GM19397 (cell line): ENCODE results near the gene PEX1.
"Not testable (repeated sequence)": the region's sequence is repeated elsewhere in the genome, so short reads cannot be mapped to it uniquely, and the experiment has no call there.

Experiments
- ATAC-seq: cut with Tn5 transposase; IDR thresholded peaks from one replicate; pipeline ENCODE4 v1.9.1; 2021; ENCODE audit warnings: mild to moderate bottlenecking, moderate library complexity; ENCODE audit not compliant: unreplicated experiment

PEX1 gene

DNA sequence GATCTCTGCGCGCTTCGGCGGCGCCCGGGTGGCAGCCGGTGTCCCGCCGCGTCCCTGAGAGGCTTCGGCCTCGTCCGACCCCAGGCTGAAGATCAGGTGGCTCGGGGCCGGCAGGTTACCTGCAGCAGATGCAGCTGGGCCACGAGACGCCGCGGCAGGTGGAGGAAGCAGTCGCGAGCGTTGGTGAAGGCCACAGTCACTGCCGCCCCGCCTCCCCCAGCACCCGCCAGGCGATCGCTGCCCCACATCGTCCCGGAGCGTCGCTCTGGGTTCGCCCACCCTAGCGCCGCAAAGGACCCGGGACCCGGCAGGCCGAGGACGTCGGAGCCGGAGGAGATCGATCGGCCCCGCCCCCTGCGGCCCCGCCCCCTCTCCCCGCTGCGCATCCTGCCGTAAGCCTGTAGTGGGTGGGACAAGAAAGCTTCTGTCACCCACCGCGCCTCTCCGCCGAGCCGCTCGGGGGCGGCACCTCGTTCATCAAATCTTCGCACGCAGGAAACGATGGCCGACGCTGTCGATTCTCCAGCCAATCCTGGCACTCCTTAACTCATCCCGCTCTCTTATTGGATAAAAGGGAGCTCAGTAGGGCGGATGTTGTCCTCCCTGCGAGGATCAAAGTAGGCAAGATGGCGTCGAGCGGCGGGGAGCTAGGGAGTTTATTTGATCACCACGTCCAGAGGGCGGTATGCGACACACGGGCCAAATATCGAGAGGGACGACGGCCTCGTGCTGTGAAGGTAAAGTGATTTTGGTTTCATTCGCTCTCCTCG lies at the start of gene PEX1, which contains the start of gene RBM48:
Gene PEX1, minus strand, starts transcription at position 333 of the 770 bp plus-strand sequence. Its CDS starts 85 bp downstream, at position 248.
Gene RBM48, plus strand, starts transcription at position 608 of the 770 bp plus-strand sequence. Its CDS starts 19 bp downstream, at position 627.
- ATAC-seq, result peak; percentile 98

DNA sequence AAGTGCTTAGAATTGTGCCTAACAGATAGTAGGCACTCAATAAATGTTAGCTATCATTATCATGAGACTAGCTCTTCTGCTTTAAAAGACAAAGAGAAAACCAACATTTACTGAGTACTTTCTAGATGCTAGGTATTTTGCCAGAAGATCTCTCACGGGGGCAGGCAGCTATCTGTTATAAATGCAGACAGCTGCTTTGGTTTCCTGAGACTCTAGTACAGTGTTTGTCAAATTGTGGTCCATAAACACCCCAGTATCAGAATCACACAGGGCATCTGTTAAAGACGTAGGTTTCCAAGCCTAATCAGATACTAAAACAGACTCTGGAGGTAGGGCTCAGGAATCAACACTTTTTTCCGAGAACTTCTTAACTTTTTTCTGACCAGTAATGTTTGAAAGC lies 48.0 kb upstream of the PEX1 start:
- ATAC-seq, result no peak

DNA sequence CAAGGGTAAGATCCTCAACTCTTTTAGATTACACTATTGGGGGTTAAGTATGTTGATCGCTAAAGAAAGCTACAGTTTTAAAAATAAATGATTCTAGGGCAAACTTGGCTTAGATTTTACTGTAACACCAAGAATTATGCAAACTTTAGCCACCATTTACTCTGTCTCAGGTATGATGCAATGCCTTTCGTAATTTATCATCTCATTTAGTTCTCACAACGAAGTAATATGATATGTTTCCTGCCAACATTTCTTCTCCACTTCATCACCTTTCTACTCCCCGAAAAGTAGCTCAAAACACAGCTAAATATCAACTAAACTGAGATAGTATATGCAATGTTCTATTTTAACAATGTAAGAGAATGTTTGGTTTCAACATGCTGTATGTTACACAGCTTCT lies 40.8 kb upstream of the PEX1 start:
- no peak for ATAC-seq

DNA sequence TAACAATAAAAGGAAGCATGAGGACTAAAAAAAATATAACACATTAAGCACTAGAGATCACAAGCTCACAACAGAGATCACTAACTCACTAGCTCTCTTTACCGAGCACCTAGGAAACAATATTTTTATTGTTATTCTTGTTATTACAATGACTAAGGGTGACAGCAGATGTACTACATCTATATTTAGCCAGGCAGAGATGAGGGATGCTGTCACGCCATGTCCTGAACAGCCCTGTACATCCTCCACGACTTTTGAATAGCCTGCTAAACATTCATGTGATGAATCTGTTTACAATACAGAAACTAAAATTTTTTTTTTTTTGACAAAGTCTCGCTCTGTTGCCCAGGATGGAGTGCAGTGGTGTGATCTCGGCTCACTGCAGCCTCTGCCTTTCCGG lies 39.1 kb upstream of the PEX1 start:
- ATAC-seq, result no peak

DNA sequence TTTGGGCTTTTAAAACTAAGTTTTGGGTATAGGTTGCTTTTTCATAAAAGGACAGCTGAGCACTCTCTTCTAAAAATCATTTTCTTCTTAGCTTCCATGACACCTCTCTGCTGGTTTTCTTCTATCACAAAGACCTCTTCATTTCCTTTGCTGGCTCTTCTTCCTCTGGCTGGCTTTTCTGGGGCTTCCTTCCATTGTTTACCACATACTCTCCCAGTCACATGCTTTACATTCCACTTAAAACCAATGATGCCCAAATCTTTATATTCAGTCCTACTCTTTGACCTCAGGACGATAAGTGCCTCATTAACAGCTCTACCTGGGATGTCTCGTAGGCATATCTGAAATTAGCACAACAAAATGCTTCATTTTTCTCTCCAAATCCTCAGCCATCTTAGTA lies 35.0 kb upstream of the PEX1 start:
- ATAC-seq, result no peak

DNA sequence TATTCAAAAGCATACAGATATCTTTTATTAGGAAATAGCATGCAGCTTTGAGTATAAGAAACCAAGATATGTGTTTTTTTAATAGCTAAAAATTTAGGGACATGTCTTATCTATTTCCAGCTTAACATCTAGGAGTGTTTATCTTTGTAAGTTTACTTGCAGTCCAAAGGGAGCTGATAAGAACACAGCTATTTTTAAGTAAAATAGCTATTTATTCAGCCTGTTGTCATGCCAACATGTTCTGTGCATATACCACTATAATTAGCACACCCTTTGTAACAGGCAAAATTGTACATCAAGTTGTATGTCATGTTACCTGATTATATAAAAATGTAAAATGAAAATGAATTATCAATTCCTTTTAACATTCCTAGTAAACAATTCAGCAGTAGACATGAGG lies 32.3 kb upstream of the PEX1 start:
- no peak for ATAC-seq

DNA sequence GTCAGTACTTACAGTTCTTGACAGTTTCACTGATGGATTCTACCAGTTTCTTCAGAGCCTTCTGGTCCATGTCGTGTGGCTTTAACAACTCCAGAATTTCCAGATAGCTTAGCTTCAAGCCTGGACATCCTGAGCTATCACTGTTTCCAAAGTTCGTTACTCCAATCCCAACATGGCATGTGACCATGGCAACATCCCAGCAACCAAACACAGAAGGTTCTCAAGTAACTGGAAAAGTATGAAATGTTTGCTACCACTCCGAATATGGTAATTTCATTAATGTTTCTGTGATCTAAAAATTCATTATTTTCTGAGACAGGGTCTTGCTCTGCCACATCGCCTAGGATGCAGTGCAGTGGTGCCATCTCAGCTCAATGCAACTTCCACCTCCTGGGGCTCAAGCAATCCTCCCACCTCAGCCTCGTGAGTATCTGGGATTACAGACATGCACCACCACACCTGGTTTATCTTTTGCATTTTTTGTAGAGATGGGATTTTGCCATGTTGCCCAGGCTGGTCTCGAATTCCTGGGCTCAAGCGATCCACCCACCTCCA lies 29.6 kb upstream of the PEX1 start:
- no peak for ATAC-seq

DNA sequence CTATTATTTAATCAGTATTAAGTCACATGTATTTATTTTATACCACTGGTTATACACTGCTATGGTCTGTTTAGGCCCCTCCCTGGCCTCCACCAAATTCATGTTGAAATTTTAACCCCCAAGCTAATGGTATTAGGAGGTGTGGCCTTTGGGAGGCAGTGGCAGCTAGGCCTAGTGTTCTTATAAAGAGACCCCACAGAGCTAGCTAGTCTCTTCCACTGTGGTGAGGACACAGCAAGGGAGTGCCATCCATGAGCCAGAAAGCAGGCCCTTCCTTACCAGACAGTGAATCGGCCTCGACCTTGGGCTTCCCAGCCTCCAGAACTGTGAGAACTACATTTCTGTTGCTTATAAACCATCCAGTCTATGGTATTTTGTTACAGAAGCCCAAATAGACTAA lies 28.9 kb upstream of the PEX1 start:
- no peak for ATAC-seq

DNA sequence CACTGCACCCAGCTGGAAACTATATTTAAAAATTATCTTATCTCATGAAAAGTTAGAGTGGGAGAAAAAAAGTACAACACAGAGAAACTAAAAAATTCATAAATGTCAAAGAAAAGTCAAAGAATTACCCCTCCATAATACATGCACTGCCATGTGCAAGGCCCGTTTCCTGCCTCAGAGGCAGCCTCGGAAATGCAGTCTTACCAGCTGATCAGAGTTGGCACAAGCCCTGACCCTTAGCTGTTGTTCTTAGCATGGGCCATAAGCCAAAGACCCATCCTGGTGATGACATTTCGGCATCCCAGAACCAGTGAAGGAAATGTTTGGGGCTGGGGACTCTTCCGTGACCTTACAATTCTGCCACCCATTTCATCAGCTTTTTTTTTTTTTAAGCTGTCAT lies 21.9 kb upstream of the PEX1 start:
- ATAC-seq, result no peak

DNA sequence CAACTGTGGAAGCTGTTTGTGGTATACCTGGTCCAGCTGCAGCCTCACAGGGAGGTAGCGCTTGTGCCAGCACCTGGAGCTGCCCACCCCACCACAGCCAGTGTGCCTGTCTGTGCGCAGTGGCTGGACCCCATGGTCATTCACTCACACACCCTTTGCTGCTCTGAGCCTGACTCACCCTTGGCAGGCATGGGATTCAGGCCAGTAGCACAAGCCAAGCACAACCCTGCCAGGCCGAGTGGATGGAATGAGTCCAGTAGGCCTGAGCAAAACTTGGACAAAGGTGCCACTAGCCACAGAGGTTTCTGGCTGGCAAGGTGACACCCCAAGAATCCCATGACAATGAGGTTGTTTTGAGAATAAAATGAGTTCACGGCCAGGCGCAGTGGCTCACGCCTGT lies 19.3 kb upstream of the PEX1 start:
- ATAC-seq, result no peak

DNA sequence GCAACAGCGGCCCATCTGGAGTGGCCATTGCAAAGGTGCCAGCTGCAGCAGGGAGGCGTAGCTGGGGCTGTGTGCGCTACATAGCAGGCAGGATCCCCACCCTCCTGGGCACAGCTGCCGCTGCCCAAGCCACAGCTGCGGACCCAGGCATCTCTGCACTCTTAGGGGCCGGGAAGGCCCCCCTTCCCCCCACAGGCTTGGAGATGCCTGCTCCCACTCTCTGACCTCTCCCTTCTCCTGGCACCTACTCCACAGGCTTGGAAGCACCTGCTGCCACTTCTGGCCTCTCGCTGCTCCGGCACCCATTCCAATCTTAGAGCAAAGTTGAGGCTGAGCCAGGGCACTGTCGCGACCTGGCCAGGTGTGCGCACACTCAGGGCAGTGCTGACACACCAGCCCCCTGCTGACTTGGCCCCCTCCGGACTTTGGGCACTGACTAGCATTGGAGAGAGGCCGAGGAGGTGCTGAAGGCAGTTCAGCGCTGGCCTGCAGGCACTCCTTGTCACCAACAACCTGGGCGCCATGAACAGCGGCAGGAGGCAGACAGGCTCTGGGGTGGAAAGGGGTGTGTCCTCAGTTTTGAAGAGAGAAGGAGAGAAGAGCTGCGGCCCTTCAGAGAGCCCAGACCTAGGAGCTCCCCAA lies 18.7 kb upstream of the PEX1 start:
- no peak for ATAC-seq

DNA sequence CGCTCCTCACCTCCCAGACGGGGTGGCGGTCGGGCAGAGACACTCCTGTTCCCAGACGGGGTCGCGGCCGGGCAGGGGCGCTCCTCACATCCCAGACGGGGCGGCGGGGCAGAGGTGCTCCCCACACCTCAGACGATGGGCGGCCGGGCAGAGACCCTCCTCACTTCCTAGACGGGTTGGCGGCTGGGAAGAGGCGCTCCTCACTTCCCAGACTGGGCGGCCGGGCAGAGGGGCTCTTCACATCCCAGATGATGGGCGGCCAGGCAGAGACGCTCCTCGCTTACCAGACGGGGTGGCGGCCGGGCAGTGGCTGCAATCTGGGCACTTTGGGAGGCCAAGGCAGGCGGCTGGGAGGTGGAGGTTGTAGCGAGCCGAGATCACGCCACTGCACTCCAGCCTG lies 16.8 kb upstream of the PEX1 start:
- not testable (repeated sequence) for ATAC-seq

DNA sequence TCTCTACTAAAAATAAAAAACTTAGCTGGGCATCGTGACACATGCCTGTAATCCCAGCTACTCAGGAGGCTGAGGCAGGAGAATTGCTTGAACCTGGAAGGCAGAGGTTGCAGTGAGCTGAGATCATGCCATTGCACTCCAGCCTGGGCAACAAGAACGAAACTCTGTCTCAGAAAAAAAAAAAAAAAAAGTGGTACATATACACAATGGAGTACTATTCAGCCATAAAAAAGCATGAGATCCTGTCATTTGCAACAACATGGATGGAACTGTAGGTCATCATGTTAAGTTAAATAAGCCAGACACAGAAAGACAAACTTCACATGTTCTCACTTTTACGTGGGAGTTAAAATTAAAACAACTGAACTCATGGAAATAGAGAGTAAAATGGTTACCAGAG lies 15.2 kb upstream of the PEX1 start:
- not testable (repeated sequence) for ATAC-seq

DNA sequence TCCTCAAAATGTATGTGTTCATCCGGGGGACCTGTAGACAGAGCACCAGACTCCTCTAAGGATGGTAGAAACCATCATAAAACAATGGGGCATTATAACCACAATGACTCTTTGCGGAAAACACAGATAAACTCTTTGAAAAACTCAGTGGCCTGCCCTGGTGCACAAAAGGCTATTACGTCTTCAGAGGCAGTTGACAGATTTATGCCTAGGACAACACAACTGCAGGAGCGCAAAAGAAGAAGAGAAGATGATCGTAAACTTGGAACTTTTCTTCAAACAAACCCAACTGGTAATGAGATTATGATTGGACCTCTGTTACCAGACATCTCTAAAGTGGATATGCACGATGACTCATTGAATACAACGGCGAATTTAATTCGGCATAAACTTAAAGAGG lies 6.3 kb upstream of the PEX1 start:
- ATAC-seq, result no peak

DNA sequence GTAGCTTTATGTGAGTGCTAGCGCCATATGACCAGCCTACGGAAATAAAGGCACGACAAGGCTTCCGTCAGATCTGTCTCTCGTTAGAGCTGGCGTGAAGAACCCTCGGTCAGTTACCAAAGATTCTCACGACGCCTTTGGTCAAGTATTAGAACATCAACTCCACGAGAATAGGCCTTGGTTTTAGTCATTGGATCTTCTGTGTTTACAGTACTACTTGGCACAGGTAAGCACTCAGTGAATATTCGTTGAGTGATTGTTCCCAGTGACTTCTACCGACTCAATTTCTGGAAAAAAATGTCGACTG lies 591 bp upstream of the PEX1 start:
- peak; percentile 6 for ATAC-seq

DNA sequence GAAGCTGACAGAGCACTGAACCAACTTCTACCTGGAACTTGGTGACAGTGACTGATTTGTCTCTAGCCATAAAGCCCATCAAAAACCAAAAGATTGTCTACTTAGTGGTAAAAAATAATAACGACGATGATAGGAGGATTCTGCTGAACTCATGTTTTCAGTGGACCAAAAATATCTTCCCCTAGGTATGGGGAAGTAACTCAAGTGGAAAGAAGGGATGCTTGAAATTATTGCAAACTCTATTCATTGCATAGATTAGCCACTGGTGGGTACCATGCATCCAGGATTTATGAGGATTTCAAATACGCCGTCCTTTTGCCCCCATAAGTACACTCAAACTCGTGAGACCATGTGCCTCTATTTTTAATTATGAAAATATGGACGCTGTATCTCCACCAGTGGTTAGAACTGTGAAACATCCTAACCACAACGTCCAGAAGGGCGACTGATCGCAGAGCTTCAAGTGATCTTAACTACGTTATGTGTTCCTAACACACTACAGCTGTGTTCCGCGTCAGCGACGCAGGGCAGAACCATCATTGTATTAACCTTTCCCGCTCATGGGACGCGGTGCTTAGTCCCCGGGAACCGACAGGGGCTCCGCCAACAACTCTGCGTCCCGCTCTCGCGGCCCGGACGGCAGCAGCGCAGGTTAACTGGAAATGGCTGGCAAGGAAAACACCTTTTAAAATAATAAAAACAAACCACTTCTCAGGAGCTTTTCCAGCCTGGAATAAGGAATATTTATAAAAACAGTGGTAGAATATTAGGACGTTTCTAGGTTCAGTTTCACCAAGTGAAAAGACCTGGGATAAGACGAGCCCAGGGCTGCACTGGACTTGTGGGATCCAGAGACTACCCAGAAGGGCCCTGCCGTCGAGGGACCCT lies 776 bp downstream of the PEX1 start:
- ATAC-seq, result peak; percentile 17

DNA sequence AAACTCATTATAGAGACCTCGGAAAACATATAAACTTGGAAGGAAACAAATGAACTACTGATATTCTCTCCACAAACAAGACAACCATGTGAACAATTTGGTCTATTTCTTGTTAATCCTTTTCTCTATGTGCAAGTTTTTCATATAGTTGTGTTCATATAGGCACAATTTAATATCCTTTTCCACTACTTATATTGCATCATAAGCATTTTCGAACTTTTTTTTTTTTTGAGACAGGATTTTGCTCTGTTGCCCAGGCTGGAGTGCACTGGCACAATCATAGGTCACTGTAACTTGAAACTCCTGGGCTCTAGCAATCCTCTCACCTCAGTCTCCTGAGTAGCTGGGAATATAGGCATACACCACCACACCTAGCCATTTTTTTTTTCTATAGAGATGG lies 5.2 kb downstream of the PEX1 start:
- no peak for ATAC-seq

DNA sequence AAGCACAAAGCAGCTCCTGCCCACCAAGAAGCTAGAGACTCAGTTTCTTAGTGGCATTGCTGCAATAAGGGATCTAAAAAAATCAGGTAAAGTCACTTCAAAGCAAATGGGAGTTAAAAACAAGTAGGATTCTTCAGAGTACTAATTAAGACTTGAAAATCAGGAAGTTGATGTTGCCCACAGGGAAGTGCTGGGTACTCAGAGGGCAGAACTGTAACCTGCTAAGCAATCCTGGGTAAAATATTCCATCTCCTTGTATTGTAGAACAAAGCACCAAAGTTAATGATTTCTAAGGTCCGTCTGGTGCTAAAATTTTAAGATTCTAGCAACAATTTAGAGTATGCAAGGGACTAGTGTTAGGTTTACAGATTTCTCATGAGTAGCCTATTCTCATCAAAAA lies 8.3 kb downstream of the PEX1 start:
- no peak for ATAC-seq

DNA sequence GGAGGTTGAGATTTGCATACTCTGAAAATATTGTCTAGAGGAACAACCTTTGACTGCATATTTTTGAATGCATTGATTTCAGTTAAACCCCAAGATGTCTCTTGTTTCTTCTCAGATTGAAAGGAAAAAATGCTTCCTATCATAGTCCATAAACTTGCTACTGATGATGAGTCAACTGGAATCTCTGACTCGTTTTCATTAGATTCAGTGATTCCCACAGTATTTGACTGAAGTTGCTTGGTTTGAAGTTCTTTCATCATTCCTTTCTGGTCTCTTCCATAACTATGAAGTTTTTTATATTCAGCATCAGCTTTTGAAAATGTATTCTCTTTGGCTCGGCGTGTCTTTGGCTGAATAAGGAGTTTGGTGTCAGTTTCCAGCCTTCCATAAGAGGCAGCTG lies 10.7 kb downstream of the PEX1 start:
- ATAC-seq, result no peak

DNA sequence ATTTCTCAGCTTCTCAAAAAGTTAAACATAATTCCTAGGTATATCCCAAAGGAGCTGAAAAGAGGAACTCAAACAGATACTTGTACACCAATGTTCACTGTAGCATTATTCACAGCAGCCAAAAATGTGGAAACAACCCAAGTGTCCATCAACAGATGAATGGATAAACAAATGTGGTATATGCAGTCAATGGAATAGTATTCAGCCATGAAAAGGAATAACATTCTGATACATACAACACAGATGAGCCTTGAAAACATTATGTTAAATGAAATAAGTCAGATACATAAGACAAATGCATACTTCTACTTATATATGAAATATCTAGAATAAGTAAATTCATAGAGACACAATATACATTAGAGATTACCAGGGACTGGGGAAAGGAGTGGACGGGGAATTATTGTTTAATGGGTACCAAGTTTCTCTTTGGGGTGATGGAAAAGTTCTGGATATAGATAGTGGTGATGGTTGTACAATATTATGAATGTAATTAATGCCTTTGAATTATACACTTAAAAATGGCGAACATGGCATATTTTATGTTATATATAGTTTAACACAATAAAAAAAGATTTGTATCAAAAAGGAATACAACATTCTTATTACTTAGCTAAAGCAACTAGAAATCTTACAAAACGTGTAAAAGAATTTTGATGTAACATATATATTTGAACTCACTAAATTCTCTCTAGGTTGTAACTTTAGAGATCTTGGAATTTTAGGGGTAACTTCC lies 15.0 kb downstream of the PEX1 start:
- no peak for ATAC-seq

DNA sequence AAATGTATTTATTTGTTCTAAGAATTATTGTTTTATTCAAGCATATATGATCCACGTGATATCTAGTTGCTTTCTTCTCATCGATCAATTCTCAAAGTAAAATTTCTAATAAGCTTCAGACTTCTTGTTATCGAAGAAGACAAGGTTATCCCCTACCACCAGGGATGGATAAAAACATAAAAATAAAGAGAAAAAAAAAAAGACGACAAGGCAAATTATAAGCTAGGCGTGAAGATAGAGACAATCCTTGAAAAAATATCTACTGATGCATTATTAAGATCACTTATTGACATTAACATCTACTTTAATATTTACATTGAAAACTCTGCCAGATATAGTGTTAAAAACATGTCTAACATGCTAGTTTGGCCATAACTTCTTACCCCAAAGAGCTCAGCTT lies 19.4 kb downstream of the PEX1 start:
- no peak for ATAC-seq
